T-helper 2 cell treated with Interferon-gamma antibody and Interleukin-4, amounts not matched to agents 5 μg/mL and 100 μg/mL, for 36 hours (primary cell): ENCODE data around the gene CCDC85A.
"Not testable (repeated sequence)": the region's sequence is repeated elsewhere in the genome, so short reads cannot be mapped to it uniquely, and the experiment has no call there.

Experiments used
- DNase-seq: peaks from one replicate; pipeline ENCODE4 v3.0.0; 2021; ENCODE audit warnings: low spot score
- H3K27ac Mint-ChIP-seq: one replicate; pipeline ENCODE4 v1.8.0; 2021; ENCODE audit warnings: mild to moderate bottlenecking, mixed read lengths
- H3K27me3 Mint-ChIP-seq: one replicate; pipeline ENCODE4 v1.8.0; 2021; ENCODE audit warnings: low read depth, mixed read lengths
- H3K36me3 Mint-ChIP-seq: one replicate; pipeline ENCODE4 v1.8.0; 2021; ENCODE audit warnings: low read depth, mixed read lengths
- H3K4me1 Mint-ChIP-seq: one replicate; pipeline ENCODE4 v1.8.0; 2021; ENCODE audit warnings: low read depth, mixed read lengths
- H3K4me3 Mint-ChIP-seq: one replicate; pipeline ENCODE4 v1.8.0; 2022; ENCODE audit warnings: mild to moderate bottlenecking, moderate library complexity, mixed read lengths
- H3K9me3 Mint-ChIP-seq: one replicate; pipeline ENCODE4 v1.8.0; 2021; ENCODE audit warnings: mixed read lengths

CCDC85A gene

GRCh38 chr2:56183643-56184499 is at the start of gene CCDC85A:
Gene CCDC85A (plus strand): TSS chr2:56183990. CDS start chr2:56184625, 635 bp downstream.
- H3K36me3 Mint-ChIP-seq = no peaks in the 10 kb centered on the region
- no peaks in the 10 kb centered on the region for H3K9me3 Mint-ChIP-seq
- H3K4me3 Mint-ChIP-seq = peak within 1 kb of the TSS; percentile 5
- H3K27ac Mint-ChIP-seq = no peak within 1 kb of the TSS
- peaks cover 2% of the 10 kb centered on the region for H3K4me1 Mint-ChIP-seq
- H3K27me3 Mint-ChIP-seq = peaks cover 51% of the 10 kb centered on the region
- DNase-seq = peak; percentile 60

GRCh38 chr2:56134861-56135260 is 48.9 kb upstream of the CCDC85A start:
- H3K4me1 Mint-ChIP-seq = no peaks in the 10 kb centered on the region
- no peak overlapping the region for H3K27ac Mint-ChIP-seq
- no peaks in the 10 kb centered on the region for H3K9me3 Mint-ChIP-seq
- no peak for DNase-seq
- no peaks in the 10 kb centered on the region for H3K36me3 Mint-ChIP-seq
- H3K27me3 Mint-ChIP-seq = no peaks in the 10 kb centered on the region
- no peak overlapping the region for H3K4me3 Mint-ChIP-seq

GRCh38 chr2:56142497-56143061 is 41.2 kb upstream of the CCDC85A start:
- H3K27ac Mint-ChIP-seq, DNase-seq, H3K27me3 Mint-ChIP-seq, H3K36me3 Mint-ChIP-seq, H3K4me1 Mint-ChIP-seq, H3K4me3 Mint-ChIP-seq, H3K9me3 Mint-ChIP-seq: not testable (repeated sequence)

- DNase-seq = no peak
- Mint-ChIP-seq H3K36me3 (no peaks in the 10 kb centered on the region), H3K4me1 (no peaks in the 10 kb centered on the region), H3K9me3 (no peaks in the 10 kb centered on the region), H3K4me3 (no peak overlapping the region), H3K27ac (no peak overlapping the region), H3K27me3 (no peaks in the 10 kb centered on the region)
Measured at GRCh38 chr2:56147907-56148306, 35.9 kb upstream of the CCDC85A start.

- no peaks in the 10 kb centered on the region for H3K27me3 Mint-ChIP-seq
- H3K4me1 Mint-ChIP-seq = no peaks in the 10 kb centered on the region
- H3K4me3 Mint-ChIP-seq = no peak overlapping the region
- no peaks in the 10 kb centered on the region for H3K9me3 Mint-ChIP-seq
- no peak for DNase-seq
- no peak overlapping the region for H3K27ac Mint-ChIP-seq
- no peaks in the 10 kb centered on the region for H3K36me3 Mint-ChIP-seq
Measured at GRCh38 chr2:56148825-56149224, 35.0 kb upstream of the CCDC85A start.

GRCh38 chr2:56151841-56152240 is 31.9 kb upstream of the CCDC85A start:
- Mint-ChIP-seq H3K4me3 (no peak overlapping the region), H3K4me1 (no peaks in the 10 kb centered on the region), H3K9me3 (no peaks in the 10 kb centered on the region), H3K27ac (no peak overlapping the region), H3K27me3 (no peaks in the 10 kb centered on the region), H3K36me3 (no peaks in the 10 kb centered on the region)
- no peak for DNase-seq

GRCh38 chr2:56155188-56155587 is 28.6 kb upstream of the CCDC85A start:
- Mint-ChIP-seq H3K36me3 (no peaks in the 10 kb centered on the region), H3K4me1 (no peaks in the 10 kb centered on the region), H3K27ac (no peak overlapping the region), H3K4me3 (no peak overlapping the region), H3K27me3 (no peaks in the 10 kb centered on the region), H3K9me3 (no peaks in the 10 kb centered on the region)
- no peak for DNase-seq

GRCh38 chr2:56159875-56160274 is 23.9 kb upstream of the CCDC85A start:
- not testable (repeated sequence) for H3K27me3 Mint-ChIP-seq, H3K4me3 Mint-ChIP-seq, H3K4me1 Mint-ChIP-seq, H3K36me3 Mint-ChIP-seq, DNase-seq, H3K9me3 Mint-ChIP-seq, H3K27ac Mint-ChIP-seq

- H3K4me3 Mint-ChIP-seq = no peak overlapping the region
- no peak for DNase-seq
- no peaks in the 10 kb centered on the region for H3K9me3 Mint-ChIP-seq
- H3K27ac Mint-ChIP-seq = no peak overlapping the region
- no peaks in the 10 kb centered on the region for H3K27me3 Mint-ChIP-seq
- H3K36me3 Mint-ChIP-seq = no peaks in the 10 kb centered on the region
- no peaks in the 10 kb centered on the region for H3K4me1 Mint-ChIP-seq
Measured at GRCh38 chr2:56167616-56168562, 15.9 kb upstream of the CCDC85A start.

GRCh38 chr2:56169521-56169920 is 14.3 kb upstream of the CCDC85A start:
- Mint-ChIP-seq H3K4me3 (no peak overlapping the region), H3K9me3 (no peaks in the 10 kb centered on the region), H3K27me3 (no peaks in the 10 kb centered on the region), H3K27ac (no peak overlapping the region), H3K4me1 (no peaks in the 10 kb centered on the region), H3K36me3 (no peaks in the 10 kb centered on the region)
- DNase-seq = no peak

GRCh38 chr2:56170504-56170903 is 13.3 kb upstream of the CCDC85A start:
- no peak overlapping the region for H3K4me3 Mint-ChIP-seq
- no peak for DNase-seq
- no peaks in the 10 kb centered on the region for H3K36me3 Mint-ChIP-seq
- no peaks in the 10 kb centered on the region for H3K9me3 Mint-ChIP-seq
- H3K4me1 Mint-ChIP-seq = no peaks in the 10 kb centered on the region
- no peak overlapping the region for H3K27ac Mint-ChIP-seq
- H3K27me3 Mint-ChIP-seq = no peaks in the 10 kb centered on the region

GRCh38 chr2:56170988-56171387 is 12.8 kb upstream of the CCDC85A start:
- no peaks in the 10 kb centered on the region for H3K27me3 Mint-ChIP-seq
- no peaks in the 10 kb centered on the region for H3K4me1 Mint-ChIP-seq
- no peaks in the 10 kb centered on the region for H3K36me3 Mint-ChIP-seq
- H3K4me3 Mint-ChIP-seq = no peak overlapping the region
- DNase-seq = no peak
- H3K27ac Mint-ChIP-seq = no peak overlapping the region
- H3K9me3 Mint-ChIP-seq = no peaks in the 10 kb centered on the region

GRCh38 chr2:56175779-56176178 is 8.0 kb upstream of the CCDC85A start:
- H3K4me1 Mint-ChIP-seq = no peaks in the 10 kb centered on the region
- no peak overlapping the region for H3K4me3 Mint-ChIP-seq
- no peak for DNase-seq
- no peaks in the 10 kb centered on the region for H3K9me3 Mint-ChIP-seq
- H3K36me3 Mint-ChIP-seq = no peaks in the 10 kb centered on the region
- peaks cover 2% of the 10 kb centered on the region for H3K27me3 Mint-ChIP-seq
- no peak overlapping the region for H3K27ac Mint-ChIP-seq
